Mesenchymal stem cell (in vitro differentiated cells and primary cell): ENCODE results near the gene OTUD4.
"Not testable (repeated sequence)": the region's sequence is repeated elsewhere in the genome, so short reads cannot be mapped to it uniquely, and the experiment has no call there.

ENCODE experiments used
- DNase-seq: peaks from one replicate; pipeline ENCODE4 v3.0.0-alpha.2; 2013
- H2AFZ ChIP-seq: one replicate; pipeline ENCODE4 v1.6.1; 2013; ENCODE audit warnings: low read depth, mild to moderate bottlenecking, control low read depth, inconsistent platforms, low read length, moderate library complexity
- H2AK5ac ChIP-seq: 2 replicates; pipeline ENCODE4 v1.6.1; 2013; ENCODE audit warnings: low read length, moderate library complexity, mild to moderate bottlenecking, inconsistent platforms; ENCODE audit not compliant: severe bottlenecking
- H2BK120ac ChIP-seq: one replicate; pipeline ENCODE4 v1.6.1; 2013; ENCODE audit warnings: low read depth, mild to moderate bottlenecking, inconsistent platforms, low read length, moderate library complexity
- H2BK12ac ChIP-seq, 2 experiments: one replicate each; pipeline ENCODE4 v1.6.1; 2013; ENCODE audit warnings: inconsistent platforms in 2 of 2, low read length in 2 of 2, mild to moderate bottlenecking in 2 of 2, moderate library complexity in 2 of 2, control low read depth in 1 of 2
- H2BK15ac ChIP-seq: one replicate; pipeline ENCODE4 v1.6.1; 2013; ENCODE audit warnings: mild to moderate bottlenecking, low read depth, inconsistent platforms; ENCODE audit not compliant: poor library complexity, severe bottlenecking
- H2BK5ac ChIP-seq: 2 replicates; pipeline ENCODE4 v1.6.1; 2013; ENCODE audit warnings: low read depth, mild to moderate bottlenecking, low read length, control low read depth, inconsistent platforms; ENCODE audit not compliant: poor library complexity, severe bottlenecking
- H3K14ac ChIP-seq, 2 experiments: one replicate each; pipeline ENCODE4 v1.6.1; 2013; ENCODE audit warnings: inconsistent platforms in 2 of 2, low read length in 2 of 2, control low read depth in 1 of 2, mild to moderate bottlenecking in 1 of 2, moderate library complexity in 1 of 2
- H3K18ac ChIP-seq, 2 experiments: one replicate each; pipeline ENCODE4 v1.6.1; 2013; ENCODE audit warnings: inconsistent platforms in 2 of 2, low read length in 2 of 2, control low read depth in 1 of 2, low read depth in 1 of 2, mild to moderate bottlenecking in 1 of 2
- H3K23ac ChIP-seq, 2 experiments: one replicate each; pipeline ENCODE4 v1.6.1; 2013; ENCODE audit warnings: inconsistent platforms in 2 of 2, low read length in 2 of 2, mild to moderate bottlenecking in 2 of 2, moderate library complexity in 2 of 2, control low read depth in 1 of 2
- H3K27ac ChIP-seq: 2 replicates; pipeline ENCODE4 v1.5.1; 2013; ENCODE audit warnings: mild to moderate bottlenecking, moderate library complexity, low read length, control low read depth, inconsistent platforms; ENCODE audit not compliant: poor library complexity, severe bottlenecking
- H3K27me3 ChIP-seq, 2 experiments: 2 replicates each; pipeline versions ENCODE4 v1.6.1 to v1.7.0; 2013; ENCODE audit warnings: low read length in 2 of 2, mild to moderate bottlenecking in 2 of 2, moderate library complexity in 2 of 2, control low read depth in 1 of 2, inconsistent platforms in 1 of 2; ENCODE audit not compliant: control insufficient read depth in 1 of 2, insufficient read depth in 1 of 2
- H3K36me3 ChIP-seq, 2 experiments: 2 replicates each; pipeline versions ENCODE4 v1.6.1 to v1.7.0; 2013; ENCODE audit warnings: low read length in 2 of 2, control low read depth in 1 of 2, inconsistent platforms in 1 of 2, low read depth in 1 of 2, mild to moderate bottlenecking in 1 of 2; ENCODE audit not compliant: insufficient read depth in 2 of 2, control insufficient read depth in 1 of 2
- H3K4ac ChIP-seq, 2 experiments: one replicate each; pipeline ENCODE4 v1.6.1; 2013; ENCODE audit warnings: inconsistent platforms in 2 of 2, low read length in 2 of 2, mild to moderate bottlenecking in 2 of 2, moderate library complexity in 2 of 2, control low read depth in 1 of 2, low read depth in 1 of 2
- H3K4me1 ChIP-seq: 2 replicates; pipeline ENCODE4 v1.6.1; 2013; ENCODE audit warnings: low read depth, low read length, control low read depth; ENCODE audit not compliant: control insufficient read depth, insufficient read depth
- H3K4me2 ChIP-seq: 2 replicates; pipeline ENCODE4 v1.6.1; 2013; ENCODE audit warnings: low read length, mild to moderate bottlenecking, inconsistent platforms; ENCODE audit not compliant: poor library complexity, severe bottlenecking
- H3K4me3 ChIP-seq, 2 experiments: 2 replicates each; pipeline versions ENCODE4 v1.5.1 to v1.7.0; 2013; ENCODE audit warnings: low read length in 2 of 2, mild to moderate bottlenecking in 2 of 2, control low read depth in 1 of 2, low read depth in 1 of 2; ENCODE audit not compliant: insufficient read depth in 1 of 2
- H3K79me1 ChIP-seq: replicated peaks from 2 replicates; pipeline ENCODE4 v1.6.1; 2013; ENCODE audit warnings: mild to moderate bottlenecking, control low read depth, low read length, inconsistent platforms; ENCODE audit not compliant: poor library complexity, severe bottlenecking
- H3K9ac ChIP-seq: 2 replicates; pipeline ENCODE4 v1.7.0; 2013; ENCODE audit warnings: mild to moderate bottlenecking, low read length, moderate library complexity
- H3K9me3 ChIP-seq: 2 replicates; pipeline ENCODE4 v1.7.0; 2013; ENCODE audit warnings: mild to moderate bottlenecking, low read length; ENCODE audit not compliant: control insufficient read depth
- H4K8ac ChIP-seq: one replicate; pipeline ENCODE4 v1.6.1; 2013; ENCODE audit warnings: inconsistent platforms, mild to moderate bottlenecking, low read length, moderate library complexity
- H4K91ac ChIP-seq: one replicate; pipeline ENCODE4 v1.6.1; 2013; ENCODE audit warnings: mild to moderate bottlenecking, low read length, inconsistent platforms
- WGBS: methylation state at CpG from one replicate; pipeline ENCODE4 v1.1.7; 2013; ENCODE audit warnings: mixed read lengths; 5-methylcytosine and 5-hydroxymethylcytosine counted together

The OTUD4 gene

DNA sequence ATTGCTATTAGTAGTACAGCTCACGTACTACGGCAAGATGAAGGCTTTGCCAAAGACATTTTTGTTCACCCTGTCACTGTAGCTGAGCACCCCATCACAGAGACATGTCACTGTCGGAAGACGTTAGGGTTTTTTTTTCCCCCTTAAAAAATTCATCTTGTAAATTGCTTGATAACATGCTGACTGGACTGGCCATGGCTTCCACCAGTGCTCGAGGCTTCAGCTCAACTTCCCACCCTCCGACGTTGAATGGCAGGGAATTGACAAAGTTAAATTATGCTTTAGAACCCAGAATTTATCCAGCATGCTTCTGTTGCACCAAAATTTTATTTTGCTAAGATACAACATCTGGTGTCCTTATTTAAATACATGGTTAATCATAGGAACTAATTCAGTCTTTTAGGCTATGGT, 707 bp upstream of the OTUD4 start:
- Histone ChIP-seq H4K91ac (no peak overlapping the region), H2BK15ac (no peak overlapping the region), H3K27ac (peak overlapping the region; percentile 33), H2BK120ac (no peak overlapping the region), H2BK12ac (peak overlapping the region in 1 of 2 experiments; percentile 54), H3K18ac (peak overlapping the region in 1 of 2 experiments; percentile 95), H3K14ac (no peak overlapping the region), H3K9me3 (no peaks in the 10 kb centered on the region), H2BK5ac (no peak overlapping the region), H2AK5ac (no peak overlapping the region), H3K79me1 (peaks cover 3% of the 10 kb centered on the region), H3K23ac (no peak overlapping the region), H2AFZ (no peak overlapping the region), H3K4me2 (peak overlapping the region; percentile 83), H3K9ac (peak overlapping the region; percentile 92), H3K36me3 (no peaks in the 10 kb centered on the region), H3K4ac (peak overlapping the region; percentile 67 to 70), H3K27me3 (no peaks in the 10 kb centered on the region), H3K4me1 (peaks cover 4% of the 10 kb centered on the region), H3K4me3 (peak overlapping the region; percentile 89 to 93), H4K8ac (peak overlapping the region; percentile 93)
- WGBS: 22% methylated on average over 7 of the region's 7 CpGs
- DNase-seq: no peak

DNA sequence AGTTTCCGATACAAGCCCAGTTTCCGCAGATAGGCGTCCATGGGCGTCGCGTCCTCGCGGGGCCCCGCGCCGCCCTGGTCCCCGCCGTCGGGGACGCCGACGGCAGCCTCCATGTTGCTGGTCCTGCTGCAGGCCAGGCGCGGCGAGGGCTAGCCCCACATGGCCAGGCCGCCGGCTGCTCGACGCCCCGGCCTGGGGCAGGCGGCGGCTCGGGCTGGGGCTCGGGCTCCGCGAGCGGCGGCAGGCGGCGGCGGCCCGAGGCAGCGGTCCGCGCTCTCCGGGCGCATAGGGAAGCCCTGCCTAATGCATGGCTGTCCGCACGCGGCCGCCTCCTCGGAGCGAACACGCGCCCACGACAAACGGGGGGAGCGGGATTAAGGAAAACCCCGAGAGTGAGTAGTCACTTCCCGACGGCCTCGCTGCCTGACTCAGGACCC, 510 bp downstream of the OTUD4 start:
- not testable (repeated sequence) for H3K9me3 ChIP-seq, H3K27me3 ChIP-seq, H3K4me1 ChIP-seq, H2BK12ac ChIP-seq, H3K36me3 ChIP-seq, H3K79me1 ChIP-seq, H3K23ac ChIP-seq, H2AK5ac ChIP-seq
- H3K4ac ChIP-seq: peak overlapping the region; percentile 35 to 87
- peak overlapping the region in 1 of 2 experiments; percentile 81 for H3K14ac ChIP-seq
- H3K4me3 ChIP-seq: peak overlapping the region; percentile 89 to 93
- H3K27ac ChIP-seq: peak overlapping the region; percentile 74
- H2AFZ ChIP-seq: peak overlapping the region; percentile 53
- peak overlapping the region; percentile 57 for H4K8ac ChIP-seq
- DNase-seq: peak; percentile 64
- H3K4me2 ChIP-seq: peak overlapping the region; percentile 65
- H2BK5ac ChIP-seq: peak overlapping the region; percentile 19
- H3K9ac ChIP-seq: peak overlapping the region; percentile 94
- peak overlapping the region; percentile 81 to 86 for H3K18ac ChIP-seq
- under 1% methylated on average over 40 of the region's 57 CpGs for WGBS
- H4K91ac ChIP-seq: peak overlapping the region; percentile 75
- peak overlapping the region; percentile 92 for H2BK120ac ChIP-seq
- peak overlapping the region; percentile 69 for H2BK15ac ChIP-seq

DNA sequence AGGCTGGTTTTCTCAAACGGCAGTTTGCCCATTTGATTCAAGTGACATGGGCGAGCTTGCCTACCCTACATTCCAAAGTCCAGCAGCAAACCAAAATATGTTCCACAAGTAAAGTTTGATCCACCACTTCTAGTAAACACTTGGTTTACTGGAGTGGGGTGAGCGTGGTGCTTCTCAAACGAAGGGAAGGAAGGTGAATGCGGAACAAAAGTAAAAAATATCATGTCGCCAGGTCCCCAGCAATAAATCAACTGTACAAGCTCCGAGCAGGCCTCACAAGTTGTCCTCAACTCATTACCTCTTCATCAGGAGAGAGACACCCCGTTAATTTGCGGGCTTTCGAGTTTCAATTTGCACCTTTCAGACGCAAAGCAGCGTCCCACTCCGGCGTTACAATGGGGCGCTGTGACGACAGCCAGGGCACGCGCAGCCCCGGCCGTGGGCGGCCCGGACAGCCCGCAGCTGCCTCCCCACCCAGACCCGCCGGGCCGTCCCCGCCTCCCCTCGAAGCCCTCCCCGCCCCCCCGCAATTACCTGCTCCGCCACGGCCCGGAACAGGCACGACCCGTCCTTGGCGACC, 1.0 kb downstream of the OTUD4 start:
- Histone ChIP-seq H2BK120ac (no peak overlapping the region), H2BK5ac (no peak overlapping the region), H3K4me3 (peak overlapping the region; percentile 89 to 93), H3K36me3 (no peaks in the 10 kb centered on the region), H3K27me3 (no peaks in the 10 kb centered on the region), H3K9me3 (no peaks in the 10 kb centered on the region), H3K14ac (no peak overlapping the region), H3K79me1 (peaks cover 3% of the 10 kb centered on the region), H3K4ac (peak overlapping the region in 1 of 2 experiments; percentile 58), H2BK12ac (no peak overlapping the region), H2BK15ac (no peak overlapping the region), H4K91ac (peak overlapping the region; percentile 67), H4K8ac (no peak overlapping the region), H3K4me2 (peak overlapping the region; percentile 83), H3K4me1 (peaks cover 4% of the 10 kb centered on the region), H3K23ac (peak overlapping the region in 1 of 2 experiments; percentile 59), H2AFZ (peak overlapping the region; percentile 69), H3K18ac (peak overlapping the region; percentile 81 to 86), H3K9ac (peak overlapping the region; percentile 94), H3K27ac (peak overlapping the region; percentile 65), H2AK5ac (no peak overlapping the region)
- peak; percentile 70 for DNase-seq
- 0% methylated on average over 22 of the region's 36 CpGs for WGBS

DNA sequence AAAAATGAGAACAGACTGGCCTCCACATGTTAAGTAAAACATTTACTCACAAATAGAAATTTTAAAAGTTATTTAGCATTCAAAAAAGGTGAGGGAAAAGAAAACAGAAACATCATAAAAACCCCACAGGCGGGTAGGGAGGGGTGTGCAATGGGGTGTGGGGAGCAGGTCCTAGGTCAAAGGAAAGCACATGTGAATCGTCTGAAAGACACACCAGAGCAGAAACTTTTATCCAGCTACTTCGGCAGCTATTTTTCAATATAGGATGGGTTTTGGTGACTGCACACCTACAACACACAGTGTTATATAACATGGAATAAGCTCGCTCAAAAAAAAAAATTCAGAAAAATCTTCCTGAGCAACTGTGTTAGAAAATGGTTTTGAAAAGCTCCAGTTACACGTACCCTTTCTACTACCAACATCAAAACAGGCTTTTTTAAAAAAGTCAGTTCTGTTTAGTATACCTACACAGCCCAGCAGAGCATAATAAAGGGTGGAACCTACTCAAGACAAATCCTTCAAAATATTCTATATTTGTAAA, 1.6 kb downstream of the OTUD4 start:
- peak overlapping the region in 1 of 2 experiments; percentile 89 for H3K4me3 ChIP-seq
- peak overlapping the region; percentile 94 for H3K9ac ChIP-seq
- no peak overlapping the region for H3K14ac ChIP-seq
- H4K8ac ChIP-seq: no peak overlapping the region
- H3K18ac ChIP-seq: no peak overlapping the region
- no peak overlapping the region for H3K23ac ChIP-seq
- peak overlapping the region; percentile 83 for H3K4me2 ChIP-seq
- H2BK15ac ChIP-seq: no peak overlapping the region
- DNase-seq: peak; percentile 19
- H3K79me1 ChIP-seq: peaks cover 5% of the 10 kb centered on the region
- no peaks in the 10 kb centered on the region for H3K9me3 ChIP-seq
- H3K4me1 ChIP-seq: peaks cover 4% of the 10 kb centered on the region
- no peak overlapping the region for H2BK5ac ChIP-seq
- WGBS: 0% methylated on average over 2 of the region's 5 CpGs
- H2AK5ac ChIP-seq: no peak overlapping the region
- H3K36me3 ChIP-seq: no peaks in the 10 kb centered on the region
- H4K91ac ChIP-seq: no peak overlapping the region
- peak overlapping the region; percentile 65 for H3K27ac ChIP-seq
- H3K27me3 ChIP-seq: no peaks in the 10 kb centered on the region
- H2AFZ ChIP-seq: no peak overlapping the region
- H3K4ac ChIP-seq: no peak overlapping the region
- H2BK12ac ChIP-seq: no peak overlapping the region
- H2BK120ac ChIP-seq: no peak overlapping the region
